AG04450 (cell line): ENCODE results near the gene CCDC78. TPM values are rescaled to one million over a fixed set of nuclear protein-coding genes. Genes with fewer than 3 reads are reported as not detected.

Experiments used
- CTCF ChIA-PET: fragments of 300-600, 350-600 bp; formaldehyde crosslinking; extraction: SDS; loops from one replicate; lab custom pipeline; 2022; ENCODE audit warnings: antibody characterized with exemption, inconsistent platforms; lab: Charles Lee
- POLR2A ChIA-PET: fragments of 350-600 bp; formaldehyde crosslinking; extraction: SDS; loops from one replicate; lab custom pipeline; 2021; ENCODE audit warnings: antibody characterized with exemption, inconsistent platforms; lab: Yijun Ruan, JAX
- DNase-seq: peaks from one replicate; pipeline ENCODE4 v3.0.0-alpha.2; 2011; ENCODE audit warnings: low read depth, low spot score
- H3K27ac ChIP-seq: one replicate; pipeline ENCODE4 v1.5.1; 2012; ENCODE audit warnings: low read depth, low read length, control low read depth
- H3K27me3 ChIP-seq: one replicate; pipeline ENCODE4 v1.6.0; 2012; ENCODE audit warnings: low read length; ENCODE audit not compliant: control insufficient read depth, insufficient read depth
- H3K4me3 ChIP-seq: 2 replicates; pipeline ENCODE4 v1.5.1; 2011; ENCODE audit warnings: mild to moderate bottlenecking, low read depth, low read length, control low read depth
- H3K9me3 ChIP-seq: 2 replicates; pipeline ENCODE4 v1.5.1; 2012; ENCODE audit warnings: low read length; ENCODE audit not compliant: control insufficient read depth, insufficient read depth
- polyA plus RNA-seq: library from polyadenylated mRNA; depleted of rRNA; stranded (reverse); fragments of >200 nt; gene quantifications from 2 replicates; pipeline ENCODE4 v1.2.3, GENCODE V29; 2011
- TF ChIP-seq, protein P1 (sequence below): IDR thresholded peaks from 2 replicates; pipeline ENCODE4 v1.5.1; 2011; ENCODE audit warnings: low read depth, low read length, control low read depth, inconsistent platforms

CCDC78 gene
- polyA plus RNA-seq, 1 experiment = 1.1 TPM

DNA sequence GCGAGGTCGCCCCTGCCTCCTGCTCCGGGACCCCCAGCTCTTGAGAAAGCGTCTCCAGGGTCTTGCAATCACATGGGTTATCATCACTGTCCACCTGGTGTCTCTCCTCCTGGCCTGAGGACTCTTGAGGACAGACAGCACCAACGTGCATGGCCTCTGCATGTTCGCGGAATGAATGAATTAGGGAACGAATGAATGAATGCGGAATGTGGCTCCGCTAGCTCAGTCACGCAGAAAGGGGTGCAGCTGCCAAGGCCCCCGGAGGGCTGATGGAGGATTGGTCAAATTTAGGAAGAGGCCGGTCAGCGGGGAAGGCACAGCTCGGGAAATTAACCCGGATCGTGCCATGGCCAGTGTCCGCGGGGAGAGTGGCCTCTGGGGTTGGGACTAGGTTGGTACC lies 23.9 kb downstream of the CCDC78 start:
- TF ChIP-seq, protein P1, sequence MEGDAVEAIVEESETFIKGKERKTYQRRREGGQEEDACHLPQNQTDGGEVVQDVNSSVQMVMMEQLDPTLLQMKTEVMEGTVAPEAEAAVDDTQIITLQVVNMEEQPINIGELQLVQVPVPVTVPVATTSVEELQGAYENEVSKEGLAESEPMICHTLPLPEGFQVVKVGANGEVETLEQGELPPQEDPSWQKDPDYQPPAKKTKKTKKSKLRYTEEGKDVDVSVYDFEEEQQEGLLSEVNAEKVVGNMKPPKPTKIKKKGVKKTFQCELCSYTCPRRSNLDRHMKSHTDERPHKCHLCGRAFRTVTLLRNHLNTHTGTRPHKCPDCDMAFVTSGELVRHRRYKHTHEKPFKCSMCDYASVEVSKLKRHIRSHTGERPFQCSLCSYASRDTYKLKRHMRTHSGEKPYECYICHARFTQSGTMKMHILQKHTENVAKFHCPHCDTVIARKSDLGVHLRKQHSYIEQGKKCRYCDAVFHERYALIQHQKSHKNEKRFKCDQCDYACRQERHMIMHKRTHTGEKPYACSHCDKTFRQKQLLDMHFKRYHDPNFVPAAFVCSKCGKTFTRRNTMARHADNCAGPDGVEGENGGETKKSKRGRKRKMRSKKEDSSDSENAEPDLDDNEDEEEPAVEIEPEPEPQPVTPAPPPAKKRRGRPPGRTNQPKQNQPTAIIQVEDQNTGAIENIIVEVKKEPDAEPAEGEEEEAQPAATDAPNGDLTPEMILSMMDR = no peak
- H3K9me3 ChIP-seq = no peaks in the 10 kb centered on the region; the same call in 1 of the 2 replicates
- peaks cover 65% of the 10 kb centered on the region for H3K27me3 ChIP-seq
- POLR2A ChIA-PET = no interaction called here
- no peak overlapping the region for H3K4me3 ChIP-seq
- no peak for DNase-seq
- H3K27ac ChIP-seq = no peak overlapping the region
- CTCF ChIA-PET = interaction anchor here (1.2 kb wide), 1 partner anchor 10 kb away, joined by 3 read pairs; no protein-coding TSS in a partner anchor

DNA sequence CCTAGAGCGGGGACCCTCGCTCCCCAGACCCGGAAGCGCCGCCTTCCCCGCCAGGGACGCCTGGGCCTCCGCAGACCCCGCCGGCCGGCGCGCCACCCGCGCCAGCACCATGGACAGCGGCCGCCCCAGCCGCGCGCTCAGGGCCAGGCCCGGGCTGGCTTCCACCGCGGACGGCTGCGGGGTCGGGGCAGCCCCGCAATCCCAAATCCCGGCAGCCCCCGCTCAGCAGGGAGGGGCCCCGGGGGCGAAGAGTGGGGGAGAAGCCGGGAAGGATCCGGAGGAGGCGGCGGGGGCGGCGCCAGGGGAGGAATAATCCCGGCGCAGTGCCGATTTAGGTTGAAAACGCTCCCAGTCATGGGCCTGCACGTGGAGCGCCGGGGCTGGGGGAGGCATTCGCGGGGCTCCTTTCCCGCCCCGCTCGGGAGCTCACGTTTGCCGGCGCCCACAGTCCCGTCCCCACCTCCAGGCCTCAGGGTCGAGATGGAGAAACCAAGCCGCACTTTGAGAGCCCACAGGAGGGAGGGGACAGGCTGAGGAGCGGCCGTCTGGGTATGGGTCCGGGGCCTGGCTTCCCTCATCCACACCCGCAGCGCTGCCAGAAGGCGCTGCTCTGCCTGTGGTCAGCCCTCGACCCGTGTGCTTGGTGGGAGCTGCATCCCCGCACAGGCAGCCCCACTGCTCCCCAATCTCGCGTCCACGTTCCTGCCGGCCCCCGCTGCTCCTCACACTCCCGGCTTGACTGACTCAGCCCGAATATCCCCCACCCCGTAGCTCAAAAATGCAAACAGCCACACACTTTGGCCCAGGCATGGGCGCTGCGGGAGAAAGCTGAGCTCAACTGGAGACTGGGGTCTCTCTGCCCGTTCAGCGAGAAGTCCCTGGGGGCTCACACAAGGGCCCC lies 25.3 kb downstream of the CCDC78 start:
- CTCF ChIA-PET = interaction anchor here (1.2 kb wide), 1 partner anchor 11 kb away, joined by 3 read pairs; no protein-coding TSS in a partner anchor
- H3K27ac ChIP-seq = no peak overlapping the region
- POLR2A ChIA-PET = interaction anchor here (0.6 kb wide), 1 partner anchor 490 kb away, joined by 3 read pairs; no protein-coding TSS in a partner anchor
- no peak for DNase-seq
- H3K4me3 ChIP-seq = no peak overlapping the region
- H3K9me3 ChIP-seq = no peaks in the 10 kb centered on the region; the same call in 1 of the 2 replicates
- H3K27me3 ChIP-seq = peaks cover 53% of the 10 kb centered on the region
- TF ChIP-seq, protein P1 = no peak

DNA sequence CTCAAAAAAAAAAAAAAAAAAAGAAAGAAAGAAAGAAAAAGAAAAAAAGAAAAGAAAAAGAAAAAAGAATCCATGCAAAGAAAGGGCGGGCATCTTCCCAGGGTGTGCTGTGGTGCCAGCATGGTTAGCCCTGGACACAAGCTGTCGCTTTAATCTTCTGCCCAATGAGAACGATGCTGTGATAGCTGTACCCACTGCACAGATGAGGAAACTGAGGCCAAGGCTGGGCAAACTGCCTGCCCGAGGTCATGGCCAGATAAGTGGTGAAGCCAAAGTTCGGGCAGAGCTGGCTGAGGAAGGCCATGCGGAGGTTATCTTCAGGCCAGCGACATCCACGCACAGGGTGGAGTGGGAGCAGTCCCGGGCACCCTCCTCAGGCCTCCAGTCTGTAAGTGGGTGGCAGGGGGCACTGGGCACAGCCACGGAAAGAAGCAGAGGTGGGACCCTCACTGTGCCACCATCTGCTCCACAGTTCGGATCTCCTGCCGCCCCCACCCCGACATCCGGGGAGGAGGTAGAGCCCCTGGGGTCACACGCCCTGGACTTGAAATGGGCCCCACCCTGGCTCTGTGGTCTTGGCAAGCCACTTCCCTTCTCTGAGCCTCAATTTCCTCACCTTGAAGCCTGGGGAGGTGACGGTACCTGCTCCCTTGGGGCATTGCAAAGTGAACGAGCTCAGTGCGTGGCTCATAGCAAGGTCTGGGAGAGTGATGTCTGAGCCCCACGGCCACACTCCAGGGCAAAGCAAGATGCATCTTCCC lies 27.2 kb downstream of the CCDC78 start:
- H3K9me3 ChIP-seq = no peaks in the 10 kb centered on the region; the same call in 1 of the 2 replicates
- CTCF ChIA-PET = no interaction called here
- no peak overlapping the region for H3K27ac ChIP-seq
- no peak overlapping the region for H3K4me3 ChIP-seq
- POLR2A ChIA-PET = interaction anchor here (0.7 kb wide), 2 partner anchors 9 to 20 kb away, joined by 3 read pairs; no protein-coding TSS in a partner anchor
- H3K27me3 ChIP-seq = peaks cover 57% of the 10 kb centered on the region
- TF ChIP-seq, protein P1 = no peak
- DNase-seq = no peak

DNA sequence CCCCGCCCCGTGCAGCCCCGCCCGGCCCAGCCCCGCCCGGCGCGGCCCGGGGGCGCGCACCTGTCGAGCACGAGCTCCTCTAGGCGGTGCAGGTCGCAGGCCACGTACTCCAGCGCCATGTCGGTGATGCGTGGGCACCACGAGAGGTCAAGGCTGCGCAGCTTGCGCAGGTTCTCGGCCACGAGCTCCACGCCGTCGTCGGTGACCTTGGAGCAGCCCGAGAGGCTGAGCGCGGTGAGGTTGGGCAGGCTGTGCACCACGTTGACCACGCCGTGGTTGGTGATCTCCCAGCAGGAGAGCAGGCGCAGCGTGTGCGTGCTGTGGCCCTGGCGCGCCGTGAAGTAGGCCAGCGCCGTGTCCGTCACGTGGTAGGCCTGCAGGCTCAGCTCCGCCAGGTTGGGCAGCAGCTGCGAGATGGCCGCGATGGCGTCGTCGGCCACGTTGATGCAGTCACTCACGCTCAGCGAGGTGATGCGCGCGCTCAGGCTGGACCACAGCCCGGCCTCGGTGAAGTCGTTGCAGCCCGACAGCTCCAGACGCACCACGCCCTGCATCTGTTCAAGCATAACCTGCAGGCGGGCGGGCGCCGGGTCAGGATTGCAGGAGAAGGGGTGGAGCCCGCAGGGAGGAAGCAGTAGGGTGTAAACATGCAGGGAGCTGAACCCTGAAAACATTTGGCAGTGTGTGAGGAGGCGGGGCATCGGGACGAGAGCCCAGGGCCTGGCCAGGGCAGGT lies 30.7 kb downstream of the CCDC78 start:
- Histone ChIP-seq H3K27me3 (peaks cover 44% of the 10 kb centered on the region), H3K9me3 (peaks cover 3% of the 10 kb centered on the region; the same call in 1 of the 2 replicates), H3K4me3 (no peak overlapping the region), H3K27ac (no peak overlapping the region)
- DNase-seq = no peak
- TF ChIP-seq, protein P1 = no peak
- ChIA-PET POLR2A (no interaction called here), CTCF (interaction anchor here (0.5 kb wide), 1 partner anchor 53 kb away, joined by 6 read pairs; no protein-coding TSS in a partner anchor)
